ENCODE results near the gene GSTCD.
"Not testable (repeated sequence)": the region's sequence is repeated elsewhere in the genome, so short reads cannot be mapped to it uniquely, and the experiment has no call there.

The GSTCD gene

GRCh38 chr4:105836537-105836936 is 128.0 kb downstream of the GSTCD start:
- H3K9me3 ChIP-seq (ENCODE audit: control insufficient read depth, low read length) = no peaks in the 10 kb centered on the region
- WGBS, 2 experiments = 93 to 100% methylated on average over 2 of the region's 3 CpGs
- H3K36me3 ChIP-seq (ENCODE audit: control insufficient read depth, insufficient read depth, low read length) = peaks cover 8% of the 10 kb centered on the region
- no peak overlapping the region for H3K27ac ChIP-seq (ENCODE audit: insufficient read depth, low read depth, low read length, poor library complexity, severe bottlenecking)
- H3K27me3 ChIP-seq (ENCODE audit: control insufficient read depth, insufficient read depth, low read length, poor library complexity, severe bottlenecking) = no peaks in the 10 kb centered on the region
- H3K4me1 ChIP-seq (ENCODE audit: control insufficient read depth, insufficient read depth, low read length) = no peaks in the 10 kb centered on the region
- no peak overlapping the region for H3K4me3 ChIP-seq (ENCODE audit: insufficient read depth, low read depth, low read length)

DNA sequence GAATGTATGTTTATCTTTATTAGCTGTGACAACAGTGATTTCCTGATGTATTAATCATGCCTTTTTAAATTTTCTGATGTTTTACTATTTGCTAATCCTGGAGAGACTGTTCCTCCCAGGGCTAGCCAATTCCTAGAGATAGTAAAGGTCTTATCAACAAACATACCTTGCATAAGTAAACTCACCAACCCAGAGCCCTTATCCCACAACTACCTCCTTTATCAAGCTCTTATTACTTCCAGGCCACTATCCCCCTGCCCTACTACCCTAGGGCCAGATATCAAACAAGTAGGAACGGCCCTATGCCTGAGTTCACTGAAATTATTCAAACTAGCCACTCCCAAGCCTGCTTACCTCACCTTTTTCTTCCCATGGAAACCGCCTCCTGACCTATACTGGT is 128.5 kb downstream of the GSTCD start:
- 92 to 94% methylated on average over 2 of the region's 2 CpGs for WGBS, 2 experiments
- no peaks in the 10 kb centered on the region for H3K9me3 ChIP-seq (ENCODE audit: control insufficient read depth, low read length)
- H3K27me3 ChIP-seq (ENCODE audit: control insufficient read depth, insufficient read depth, low read length, poor library complexity, severe bottlenecking) = no peaks in the 10 kb centered on the region
- H3K4me1 ChIP-seq (ENCODE audit: control insufficient read depth, insufficient read depth, low read length) = no peaks in the 10 kb centered on the region
- H3K27ac ChIP-seq (ENCODE audit: insufficient read depth, low read depth, low read length, poor library complexity, severe bottlenecking) = no peak overlapping the region
- H3K4me3 ChIP-seq (ENCODE audit: insufficient read depth, low read depth, low read length) = no peak overlapping the region
- H3K36me3 ChIP-seq (ENCODE audit: control insufficient read depth, insufficient read depth, low read length) = peaks cover 8% of the 10 kb centered on the region

- Histone ChIP-seq H3K27me3 (ENCODE audit: control insufficient read depth, insufficient read depth, low read length, poor library complexity, severe bottlenecking) (no peaks in the 10 kb centered on the region), H3K4me1 (ENCODE audit: control insufficient read depth, insufficient read depth, low read length) (no peaks in the 10 kb centered on the region), H3K9me3 (ENCODE audit: control insufficient read depth, low read length) (no peaks in the 10 kb centered on the region), H3K4me3 (ENCODE audit: insufficient read depth, low read depth, low read length) (no peak overlapping the region), H3K27ac (ENCODE audit: insufficient read depth, low read depth, low read length, poor library complexity, severe bottlenecking) (no peak overlapping the region), H3K36me3 (ENCODE audit: control insufficient read depth, insufficient read depth, low read length) (peaks cover 8% of the 10 kb centered on the region)
- whole genome bisulfite sequencing, 2 experiments = 86% methylated on average over 1 of the region's 1 CpG; no CpG with 5 or more reads in 1 of the 2 experiments
Observed at GRCh38 chr4:105838082-105838481, 129.5 kb downstream of the GSTCD start.

GRCh38 chr4:105840426-105841174 is 132.0 kb downstream of the GSTCD start:
- 85 to 89% methylated on average over 5 of the region's 5 CpGs for WGBS, 2 experiments
- no peak overlapping the region for H3K27ac ChIP-seq (ENCODE audit: insufficient read depth, low read depth, low read length, poor library complexity, severe bottlenecking)

GRCh38 chr4:105843941-105844340 is 135.4 kb downstream of the GSTCD start:
- H3K36me3 ChIP-seq (ENCODE audit: control insufficient read depth, insufficient read depth, low read length) = no peaks in the 10 kb centered on the region
- no peak overlapping the region for H3K27ac ChIP-seq (ENCODE audit: insufficient read depth, low read depth, low read length, poor library complexity, severe bottlenecking)
- H3K27me3 ChIP-seq (ENCODE audit: control insufficient read depth, insufficient read depth, low read length, poor library complexity, severe bottlenecking) = no peaks in the 10 kb centered on the region
- 94 to 100% methylated on average over 1 to 2 of the region's 2 CpGs for WGBS, 2 experiments
- no peaks in the 10 kb centered on the region for H3K9me3 ChIP-seq (ENCODE audit: control insufficient read depth, low read length)
- no peak overlapping the region for H3K4me3 ChIP-seq (ENCODE audit: insufficient read depth, low read depth, low read length)
- no peaks in the 10 kb centered on the region for H3K4me1 ChIP-seq (ENCODE audit: control insufficient read depth, insufficient read depth, low read length)

More at GRCh38 chr4:105840426-105841174, 132.0 kb downstream of the GSTCD start:
- Histone ChIP-seq H3K4me1 (ENCODE audit: control insufficient read depth, insufficient read depth, low read length) (no peaks in the 10 kb centered on the region), H3K36me3 (ENCODE audit: control insufficient read depth, insufficient read depth, low read length) (peaks cover 6% of the 10 kb centered on the region), H3K4me3 (ENCODE audit: insufficient read depth, low read depth, low read length) (no peak overlapping the region), H3K9me3 (ENCODE audit: control insufficient read depth, low read length) (no peaks in the 10 kb centered on the region), H3K27me3 (ENCODE audit: control insufficient read depth, insufficient read depth, low read length, poor library complexity, severe bottlenecking) (no peaks in the 10 kb centered on the region)

GRCh38 chr4:105845559-105845958 is 137.0 kb downstream of the GSTCD start:
- no peaks in the 10 kb centered on the region for H3K4me1 ChIP-seq (ENCODE audit: control insufficient read depth, insufficient read depth, low read length)
- H3K9me3 ChIP-seq (ENCODE audit: control insufficient read depth, low read length) = no peaks in the 10 kb centered on the region
- no peak overlapping the region for H3K4me3 ChIP-seq (ENCODE audit: insufficient read depth, low read depth, low read length)
- peak overlapping the region; percentile 1 for H3K27ac ChIP-seq (ENCODE audit: insufficient read depth, low read depth, low read length, poor library complexity, severe bottlenecking)
- H3K36me3 ChIP-seq (ENCODE audit: control insufficient read depth, insufficient read depth, low read length) = no peaks in the 10 kb centered on the region
- WGBS, 2 experiments = 29 to 48% methylated on average over 2 of the region's 3 CpGs
- H3K27me3 ChIP-seq (ENCODE audit: control insufficient read depth, insufficient read depth, low read length, poor library complexity, severe bottlenecking) = no peaks in the 10 kb centered on the region

DNA sequence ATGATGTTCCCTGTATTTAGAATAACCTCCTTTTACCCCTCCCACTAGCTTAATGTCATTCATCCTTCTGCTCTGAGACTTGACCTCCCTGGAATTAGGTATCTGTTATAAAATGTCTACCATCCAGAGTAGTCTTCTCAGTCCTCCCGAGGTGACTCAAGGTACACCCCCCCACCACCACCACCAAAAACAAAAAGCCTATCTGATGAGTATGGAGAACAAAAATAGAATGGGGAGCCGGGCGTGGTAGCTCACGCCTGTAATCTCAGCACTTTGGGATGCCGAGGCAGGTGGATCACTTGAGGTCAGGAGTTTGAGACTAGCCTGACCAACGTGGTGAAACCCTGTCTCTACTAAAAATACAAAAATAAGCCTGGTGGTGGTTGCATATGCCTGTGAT is 139.8 kb downstream of the GSTCD start:
- H3K4me1 ChIP-seq (ENCODE audit: control insufficient read depth, insufficient read depth, low read length); H3K27ac ChIP-seq (ENCODE audit: insufficient read depth, low read depth, low read length, poor library complexity, severe bottlenecking); H3K27me3 ChIP-seq (ENCODE audit: control insufficient read depth, insufficient read depth, low read length, poor library complexity, severe bottlenecking); H3K9me3 ChIP-seq (ENCODE audit: control insufficient read depth, low read length); H3K36me3 ChIP-seq (ENCODE audit: control insufficient read depth, insufficient read depth, low read length); H3K4me3 ChIP-seq (ENCODE audit: insufficient read depth, low read depth, low read length): not testable (repeated sequence)
- WGBS, 2 experiments = 94 to 95% methylated on average over 5 to 6 of the region's 6 CpGs

DNA sequence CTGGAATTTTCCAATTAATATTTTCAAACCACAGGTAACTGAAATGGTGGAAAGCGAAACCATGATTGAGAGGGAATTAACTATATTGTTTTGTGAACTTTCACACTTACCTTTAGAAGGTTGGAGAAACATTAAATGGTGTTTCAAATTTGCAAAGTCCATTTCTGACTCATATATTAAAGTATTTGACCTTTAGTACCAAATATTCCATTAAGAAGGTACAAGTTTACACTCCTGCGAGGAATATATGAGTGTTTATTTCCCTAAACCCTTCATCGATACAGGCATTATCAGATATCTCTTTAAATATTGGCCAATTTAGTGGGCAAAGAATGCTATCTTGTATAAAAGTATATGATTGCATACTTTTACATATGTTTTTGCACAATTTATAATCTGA is 142.6 kb downstream of the GSTCD start:
- WGBS, 2 experiments = 100% methylated on average over 2 of the region's 3 CpGs; no CpG with 5 or more reads in 1 of the 2 experiments

GRCh38 chr4:105852230-105852629 is 143.6 kb downstream of the GSTCD start:
- not testable (repeated sequence) for H3K4me3 ChIP-seq (ENCODE audit: insufficient read depth, low read depth, low read length); H3K27ac ChIP-seq (ENCODE audit: insufficient read depth, low read depth, low read length, poor library complexity, severe bottlenecking); H3K4me1 ChIP-seq (ENCODE audit: control insufficient read depth, insufficient read depth, low read length); H3K9me3 ChIP-seq (ENCODE audit: control insufficient read depth, low read length); H3K27me3 ChIP-seq (ENCODE audit: control insufficient read depth, insufficient read depth, low read length, poor library complexity, severe bottlenecking); H3K36me3 ChIP-seq (ENCODE audit: control insufficient read depth, insufficient read depth, low read length)
- WGBS, 2 experiments = 81 to 95% methylated on average over 2 of the region's 2 CpGs

More for the DNA sequence above, 142.6 kb downstream of the GSTCD start:
- H3K4me1 ChIP-seq (ENCODE audit: control insufficient read depth, insufficient read depth, low read length) = no peaks in the 10 kb centered on the region
- no peaks in the 10 kb centered on the region for H3K27me3 ChIP-seq (ENCODE audit: control insufficient read depth, insufficient read depth, low read length, poor library complexity, severe bottlenecking)
- H3K9me3 ChIP-seq (ENCODE audit: control insufficient read depth, low read length) = no peaks in the 10 kb centered on the region
- no peak overlapping the region for H3K4me3 ChIP-seq (ENCODE audit: insufficient read depth, low read depth, low read length)
- H3K27ac ChIP-seq (ENCODE audit: insufficient read depth, low read depth, low read length, poor library complexity, severe bottlenecking) = no peak overlapping the region
- H3K36me3 ChIP-seq (ENCODE audit: control insufficient read depth, insufficient read depth, low read length) = no peaks in the 10 kb centered on the region

DNA sequence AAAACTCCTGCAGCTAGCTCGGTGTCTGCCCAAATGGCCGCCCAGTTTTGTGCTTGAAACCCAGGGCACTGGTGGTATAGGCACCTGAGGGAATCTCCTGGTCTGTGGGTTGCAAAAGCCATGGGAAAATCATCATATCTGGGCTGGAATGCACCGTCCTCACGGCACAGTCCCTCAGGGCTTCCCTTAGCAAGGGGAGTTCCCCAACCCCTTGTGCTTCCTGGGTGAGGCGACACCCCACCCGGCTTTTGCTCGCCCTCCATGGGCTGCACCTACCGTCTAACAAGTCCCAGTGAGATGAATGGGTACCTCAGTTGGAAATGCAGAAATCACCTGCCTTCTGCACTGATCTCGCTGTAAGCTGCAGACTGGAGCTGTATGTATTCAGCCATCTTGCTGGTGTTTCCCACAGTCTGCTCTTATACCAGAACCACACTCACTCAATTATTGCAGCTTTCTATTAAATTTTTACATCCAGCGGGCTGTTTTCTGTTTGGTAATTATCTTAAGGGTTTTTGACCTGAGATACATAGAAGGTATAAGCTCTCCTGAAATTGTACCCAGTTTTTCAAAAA is 150.0 kb downstream of the GSTCD start:
- WGBS, 2 experiments = 93 to 97% methylated on average over 9 to 10 of the region's 10 CpGs
- H3K27me3 ChIP-seq (ENCODE audit: control insufficient read depth, insufficient read depth, low read length, poor library complexity, severe bottlenecking) = no peaks in the 10 kb centered on the region
- no peak overlapping the region for H3K27ac ChIP-seq (ENCODE audit: insufficient read depth, low read depth, low read length, poor library complexity, severe bottlenecking)
- no peak overlapping the region for H3K4me3 ChIP-seq (ENCODE audit: insufficient read depth, low read depth, low read length)
- no peaks in the 10 kb centered on the region for H3K9me3 ChIP-seq (ENCODE audit: control insufficient read depth, low read length)
- H3K4me1 ChIP-seq (ENCODE audit: control insufficient read depth, insufficient read depth, low read length) = no peaks in the 10 kb centered on the region
- H3K36me3 ChIP-seq (ENCODE audit: control insufficient read depth, insufficient read depth, low read length) = no peaks in the 10 kb centered on the region

All from ectodermal cell (in vitro differentiated cells).